ENCODE results near the gene DAP. TPM values are rescaled to one million over a fixed set of nuclear protein-coding genes. Genes with fewer than 3 reads are reported as not detected.

Gene DAP
- polyA plus RNA-seq, 2 of the 4 experiments (the other 2 are of a cell fraction), result 24.2 to 54.9 TPM

GRCh38 chr5:10677533-10677932 lies 83.5 kb downstream of the DAP start:
- ATAC-seq (no peak), FAIRE-seq (no peak), DNase-seq (ENCODE audit: low read depth in 1 of 2, low spot score in 1 of 2) (no peak)
- Histone ChIP-seq H3K4me3 (no peak overlapping the region), H3K9me3 (no peaks in the 10 kb centered on the region), H3K4me2 (no peak overlapping the region), H3K27ac (no peak overlapping the region), H3K4me1 (no peaks in the 10 kb centered on the region)
- WGBS (ENCODE audit: missing lambda C conversion rate), result 93% methylated on average over 7 of the region's 7 CpGs
- ChIA-PET CTCF (interaction anchor here (1.9 kb wide), 1 partner anchor 11 kb away, joined by 4 read pairs; no protein-coding TSS in a partner anchor), POLR2A (no interaction called here)
- TF ChIP-seq EP300 (IDR thresholded peaks at IDR 0.05) (no peak), EHF (CRISPR knock-in tag; IDR thresholded peaks at IDR 0.05) (no peak), RNF2 (IDR thresholded peaks at IDR 0.05; ENCODE audit: borderline replicate concordance, low read depth) (no peak), NR3C1 (IDR thresholded peaks at IDR 0.05) (no peak), ZNF302 (CRISPR knock-in tag; IDR thresholded peaks at IDR 0.05) (no peak), HEYL (CRISPR knock-in tag; IDR thresholded peaks at IDR 0.05) (no peak)

GRCh38 chr5:10676946-10677345 lies 84.1 kb downstream of the DAP start:
- TF ChIP-seq RARB (CRISPR knock-in tag; IDR thresholded peaks at IDR 0.05) (no peak), HDAC2 (IDR thresholded peaks at IDR 0.05) (no peak), FOXS1 (CRISPR knock-in tag; IDR thresholded peaks at IDR 0.05) (no peak), NFE2L2 (conservative IDR thresholded peaks at IDR 0.05; ENCODE audit: low read length) (no peak), FOSL2 (IDR thresholded peaks at IDR 0.05) (no peak), FOSL2 (CRISPR knock-in tag; IDR thresholded peaks at IDR 0.05) (no peak), HOXB5 (CRISPR knock-in tag; IDR thresholded peaks at IDR 0.05) (no peak), REST (IDR thresholded peaks at IDR 0.05) (no peak), HEYL (CRISPR knock-in tag; IDR thresholded peaks at IDR 0.05) (no peak), ESRRA (IDR thresholded peaks at IDR 0.05; ENCODE audit: borderline replicate concordance, low read length) (no peak), KDM1A (IDR thresholded peaks at IDR 0.05; ENCODE audit: low read depth) (no peak), SREBF2 (IDR thresholded peaks at IDR 0.05) (no peak), KDM5A (IDR thresholded peaks at IDR 0.05) (no peak), CHD2 (IDR thresholded peaks at IDR 0.05; ENCODE audit: low read length, partially characterized antibody) (no peak), EHF (CRISPR knock-in tag; IDR thresholded peaks at IDR 0.05) (no peak), ZNF302 (CRISPR knock-in tag; IDR thresholded peaks at IDR 0.05) (no peak), ZFP36 (IDR thresholded peaks at IDR 0.05; ENCODE audit: borderline replicate concordance, partially characterized antibody) (no peak), ATOH8 (CRISPR knock-in tag; IDR thresholded peaks at IDR 0.05; ENCODE audit: low read depth) (no peak), CTCF (IDR thresholded peaks at IDR 0.05) (no peak), HMGXB4 (CRISPR knock-in tag; IDR thresholded peaks at IDR 0.05; ENCODE audit: borderline replicate concordance) (no peak), RCOR1 (IDR thresholded peaks at IDR 0.05; ENCODE audit: low read depth, low read length) (no peak)
- ATAC-seq (no peak), FAIRE-seq (no peak), DNase-seq (ENCODE audit: low read depth in 1 of 2, low spot score in 1 of 2) (no peak)
- ChIA-PET CTCF (interaction anchor here (2.8 kb wide), 1 partner anchor 49 kb away, joined by 9 read pairs; no protein-coding TSS in a partner anchor), POLR2A (no interaction called here)
- 30% methylated on average over 1 of the region's 1 CpG for WGBS (ENCODE audit: missing lambda C conversion rate)
- Histone ChIP-seq H3K4me3 (no peak overlapping the region), H3K27ac (no peak overlapping the region), H3K4me2 (no peak overlapping the region), H3K4me1 (no peaks in the 10 kb centered on the region), H3K9me3 (no peaks in the 10 kb centered on the region)

All from A549 (cell line).